Ishikawa (cell line): ENCODE results near the gene ATP6V1F.

Experiments used
- CEBPB ChIP-seq: IDR thresholded peaks from 2 replicates; pipeline ENCODE4 v1.6.1; 2012
- CREB1 ChIP-seq: IDR thresholded peaks from 2 replicates; pipeline ENCODE4 v1.6.1; 2012; ENCODE audit warnings: low read depth
- EGR1 ChIP-seq: IDR thresholded peaks from 2 replicates; pipeline ENCODE4 v1.6.1; 2012
- EP300 ChIP-seq: IDR thresholded peaks from 2 replicates; pipeline ENCODE4 v1.6.1; 2012; ENCODE audit warnings: borderline replicate concordance
- FOXM1 ChIP-seq: IDR thresholded peaks from 2 replicates; pipeline ENCODE4 v1.6.1; 2012; ENCODE audit warnings: low read depth, borderline replicate concordance
- MAX ChIP-seq: IDR thresholded peaks from 2 replicates; pipeline ENCODE4 v1.6.1; 2012
- NFIC ChIP-seq: IDR thresholded peaks from 2 replicates; pipeline ENCODE4 v1.6.1; 2012
- RAD21 ChIP-seq: IDR thresholded peaks from 2 replicates; pipeline ENCODE4 v1.6.1; 2012; ENCODE audit warnings: low read depth
- REST ChIP-seq: IDR thresholded peaks from 2 replicates; pipeline ENCODE4 v1.6.1; 2012; ENCODE audit warnings: low read depth, mild to moderate bottlenecking
- TAF1 ChIP-seq: IDR thresholded peaks from 2 replicates; pipeline ENCODE4 v1.6.1; 2012; ENCODE audit warnings: low read depth, mild to moderate bottlenecking
- TCF12 ChIP-seq: IDR thresholded peaks from 2 replicates; pipeline ENCODE4 v1.6.1; 2012; ENCODE audit warnings: low read depth
- TEAD4 ChIP-seq: IDR thresholded peaks from 2 replicates; pipeline ENCODE4 v1.6.1; 2012
- USF1 ChIP-seq: IDR thresholded peaks from 2 replicates; pipeline ENCODE4 v1.6.1; 2012
- YY1 ChIP-seq: IDR thresholded peaks from 2 replicates; pipeline ENCODE4 v1.6.1; 2012; ENCODE audit warnings: low read depth
- ZBTB7A ChIP-seq: IDR thresholded peaks from 2 replicates; pipeline ENCODE4 v1.6.1; 2012; ENCODE audit warnings: low read depth

The ATP6V1F gene

GRCh38 chr7:128826916-128827247 is 35.8 kb upstream of the ATP6V1F start:
- no peak for TF ChIP-seq TEAD4
- TF ChIP-seq TCF12, result no peak
- TF ChIP-seq YY1, result no peak
- no peak for TF ChIP-seq RAD21
- TF ChIP-seq EP300, result no peak

- TF ChIP-seq MAX, result no peak
- TF ChIP-seq TEAD4, result no peak
- no peak for TF ChIP-seq TCF12
- TF ChIP-seq TAF1, result no peak
- TF ChIP-seq REST, result no peak
- no peak for TF ChIP-seq USF1
- TF ChIP-seq CREB1, result no peak
- TF ChIP-seq NFIC, result no peak
- no peak for TF ChIP-seq ZBTB7A
- no peak for TF ChIP-seq FOXM1
- no peak for TF ChIP-seq EGR1
Measured at GRCh38 chr7:128827248-128827958, 35.3 kb upstream of the ATP6V1F start.

GRCh38 chr7:128827971-128828711 is 34.5 kb upstream of the ATP6V1F start:
- TF ChIP-seq RAD21 (no peak), YY1 (no peak), CEBPB (no peak)

GRCh38 chr7:128829391-128830166 is 33.1 kb upstream of the ATP6V1F start:
- TF ChIP-seq ZBTB7A, result peak; percentile 18; the same call in 1 of the 2 replicates
- no peak for TF ChIP-seq EGR1
- no peak for TF ChIP-seq EP300
- no peak for TF ChIP-seq RAD21
- 0 out of 2 replicates have a peak, but pooled peaks have one; percentile 18 for TF ChIP-seq NFIC

- TF ChIP-seq NFIC (no peak), CEBPB (no peak), TEAD4 (peak; percentile 41; the same call in 1 of the 2 replicates)
Measured at GRCh38 chr7:128830231-128831177, 32.2 kb upstream of the ATP6V1F start, which contains the start of gene FLNC. Gene FLNC (plus strand): TSS chr7:128830406. CDS start chr7:128830638, 232 bp downstream.

GRCh38 chr7:128831178-128831993 is 31.3 kb upstream of the ATP6V1F start:
- TF ChIP-seq ZBTB7A (no peak), TCF12 (no peak), CREB1 (no peak), MAX (no peak), REST (no peak), EGR1 (no peak), RAD21 (no peak), FOXM1 (no peak), USF1 (no peak), TEAD4 (no peak), NFIC (no peak), EP300 (no peak), TAF1 (no peak), CEBPB (no peak), YY1 (no peak)
